HK-2 (cell line): ENCODE results near the gene YJU2.

Experiments
- DNase-seq: peaks from one replicate; pipeline ENCODE4 v3.0.0-alpha.2; 2018; ENCODE audit not compliant: unreplicated experiment

YJU2 gene

DNA sequence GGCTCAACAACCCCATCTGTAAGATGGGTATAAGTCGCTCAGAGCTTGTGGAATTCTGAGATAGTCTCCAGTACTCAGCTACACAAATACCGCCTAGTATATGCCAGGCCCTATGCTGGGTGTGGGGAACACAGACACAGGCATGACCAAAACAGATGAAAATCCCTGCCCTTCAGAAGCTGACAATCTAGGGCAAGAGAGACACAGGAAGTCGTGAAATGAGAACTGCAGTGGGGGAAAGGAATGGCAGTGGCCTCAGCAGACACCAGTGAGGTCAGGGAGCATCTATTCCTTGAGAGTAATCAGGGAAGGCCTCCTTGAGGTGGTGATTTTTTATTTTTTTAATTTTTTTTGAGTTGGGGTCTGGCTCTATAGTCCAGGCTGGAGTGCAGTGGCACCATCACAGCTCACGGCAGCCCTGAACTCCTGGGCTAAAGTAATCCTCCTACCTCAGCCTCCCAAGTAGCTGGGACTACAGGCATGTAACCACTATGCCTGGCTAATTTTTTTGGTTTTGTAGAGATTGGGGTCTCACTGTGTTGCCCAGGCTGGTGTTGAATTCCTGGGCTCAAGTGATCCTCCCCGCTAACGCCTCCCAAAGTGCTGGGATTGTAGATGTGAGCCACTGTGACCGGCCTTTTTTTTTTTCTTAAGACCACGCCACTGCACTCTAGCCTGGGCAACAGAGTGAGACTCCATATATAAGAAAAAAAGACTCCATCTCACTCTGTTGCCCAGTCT, 52.1 kb downstream of the YJU2 start:
- no peak for DNase-seq

DNA sequence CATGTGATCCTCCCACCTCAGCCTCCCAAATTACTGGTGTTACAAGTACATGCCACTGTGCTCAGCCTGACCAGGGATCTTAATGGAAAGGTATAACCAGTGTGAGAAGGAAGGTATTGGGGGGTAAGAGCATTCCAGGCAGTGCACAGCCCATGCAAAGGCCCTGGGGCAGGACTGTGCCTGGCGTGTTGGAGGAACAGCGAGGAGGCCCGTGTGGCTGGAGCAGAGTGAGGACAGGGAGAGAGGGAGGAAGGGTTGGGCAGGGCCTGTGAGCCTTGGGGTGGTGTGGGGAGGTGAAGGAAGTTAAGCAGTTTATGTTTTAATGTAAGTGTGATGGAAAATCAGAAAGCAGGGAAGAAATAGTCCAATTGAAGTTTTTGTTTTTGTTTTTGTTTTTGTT, 53.7 kb downstream of the YJU2 start:
- DNase-seq: no peak

DNA sequence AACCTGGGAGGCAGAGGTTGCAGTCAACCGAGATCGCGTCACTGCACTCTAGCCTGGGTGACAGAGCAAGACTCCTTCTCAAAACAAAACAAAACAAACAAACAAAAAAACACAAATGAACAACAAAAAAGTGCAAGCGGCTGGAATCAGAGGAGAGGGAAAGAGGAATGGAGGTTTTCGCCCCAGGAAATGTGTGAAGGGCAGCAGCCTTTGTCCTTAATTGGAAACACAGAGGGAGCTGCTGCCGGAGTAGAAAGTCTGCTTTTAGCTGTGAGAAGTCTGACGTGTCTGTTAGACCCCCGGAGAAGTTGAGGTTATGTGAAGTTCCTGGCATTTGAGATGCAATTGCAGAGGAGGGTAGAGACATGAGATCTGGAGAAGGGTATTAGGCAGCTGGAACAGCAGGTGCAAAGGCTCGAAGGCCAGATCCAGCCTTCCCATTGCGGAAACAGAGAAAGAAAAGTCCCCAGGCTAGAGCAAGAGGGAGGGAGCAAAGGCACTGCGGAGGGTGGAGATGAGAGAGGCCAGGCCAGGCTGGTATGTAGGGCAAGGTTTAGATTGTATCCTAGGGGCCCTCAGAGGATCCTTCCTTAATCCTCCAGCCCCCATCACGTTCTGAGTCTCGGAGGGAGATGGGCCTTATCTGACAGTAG, 54.8 kb downstream of the YJU2 start:
- DNase-seq: no peak

DNA sequence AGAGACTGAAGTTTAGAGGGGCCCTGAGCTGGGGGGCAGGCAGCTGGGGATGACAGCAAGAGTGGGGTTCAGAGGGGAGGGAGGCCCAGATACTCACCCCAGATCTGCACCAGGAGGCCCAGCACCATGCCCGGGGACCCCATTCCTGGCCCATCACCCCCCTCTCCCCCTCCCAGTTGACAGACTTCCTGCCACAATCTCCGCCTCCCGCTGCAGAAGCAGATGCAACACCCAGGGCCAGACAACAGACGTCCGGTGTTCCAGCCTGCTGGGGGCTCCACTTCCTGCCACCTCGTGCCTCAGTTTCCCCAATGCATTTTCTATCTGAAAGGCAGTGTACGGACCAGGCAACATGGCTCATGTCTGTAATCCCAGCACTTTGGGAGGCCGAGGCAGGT, 55.4 kb downstream of the YJU2 start, which contains the start of gene TMIGD2:
Gene TMIGD2, minus strand, starts transcription at position 147 of the 398 bp plus-strand sequence. Its CDS starts 4 bp downstream, at position 143.
- DNase-seq: no peak

DNA sequence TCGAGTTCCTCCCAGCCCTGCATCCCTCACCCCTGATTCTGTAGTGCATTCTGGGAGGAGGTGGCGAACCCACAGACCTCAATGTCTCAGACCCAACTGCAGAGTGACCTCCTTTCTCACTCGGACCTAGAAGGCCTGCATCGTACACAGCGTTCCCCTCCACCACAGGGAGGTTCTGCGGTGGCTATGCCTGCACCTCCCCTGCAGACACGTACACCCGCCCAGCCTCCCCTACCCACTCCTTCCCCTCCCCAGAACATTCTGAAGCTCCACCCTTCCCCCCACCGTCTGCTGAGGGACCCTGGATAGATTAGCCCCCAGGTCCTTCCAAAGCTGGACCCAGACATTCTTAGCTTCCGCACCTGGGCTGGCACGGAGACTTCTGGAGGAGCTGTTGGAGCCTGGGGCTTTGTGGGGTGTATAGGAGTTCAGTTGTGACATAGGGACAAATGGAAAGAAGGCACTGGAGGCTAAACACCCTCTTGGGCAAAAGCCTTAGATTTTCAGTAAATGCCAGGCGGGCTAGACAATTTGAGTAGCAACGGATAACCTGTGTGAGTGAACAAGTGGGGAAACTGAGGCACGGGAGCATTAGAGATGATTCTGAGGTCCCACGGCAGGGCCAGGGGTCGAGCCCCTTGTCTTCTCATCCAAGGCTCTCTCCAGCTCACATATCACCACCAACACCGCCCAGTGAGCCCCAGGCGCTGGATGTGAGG, 57.1 kb downstream of the YJU2 start:
- DNase-seq: no peak

DNA sequence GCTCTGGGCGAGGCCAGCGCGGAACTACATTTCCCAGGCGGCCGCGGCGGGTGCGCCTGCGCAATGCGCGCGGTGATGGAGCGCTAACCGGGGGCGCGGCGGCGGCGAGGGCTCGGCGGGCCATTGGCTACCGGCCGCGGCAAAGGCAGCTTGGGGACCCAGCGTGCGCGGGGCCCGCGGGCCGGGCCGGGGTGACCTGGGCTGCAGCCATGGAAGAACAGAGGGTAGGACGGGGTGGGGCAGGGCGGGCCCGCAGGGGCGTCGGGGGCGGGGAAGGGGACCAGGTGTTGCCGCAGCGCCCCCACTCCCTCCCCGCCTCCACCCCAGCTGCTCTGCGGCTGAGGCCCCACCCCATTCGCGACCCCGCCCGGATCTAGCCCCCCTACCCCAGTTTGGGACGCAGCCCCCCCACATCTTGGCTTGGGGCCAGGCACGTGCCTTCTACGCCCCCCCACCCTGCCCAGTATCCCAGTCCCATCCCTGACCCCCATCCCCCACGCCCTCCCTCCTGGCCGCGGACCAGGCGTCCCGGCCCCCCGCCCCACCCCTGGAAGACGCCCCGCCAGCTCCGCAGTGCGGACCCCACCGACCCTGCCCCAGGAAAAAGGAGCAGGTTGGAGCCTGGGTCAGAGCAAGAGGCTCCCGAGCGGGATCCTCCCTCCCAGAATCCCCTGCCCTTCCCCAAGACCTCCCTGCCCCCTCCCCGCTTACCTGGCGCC, 57.8 kb downstream of the YJU2 start, which contains the start of gene FSD1:
Gene FSD1, plus strand, starts transcription at position 61 of the 719 bp plus-strand sequence. Its CDS starts 149 bp downstream, at position 210.
- DNase-seq: peak; percentile 81

DNA sequence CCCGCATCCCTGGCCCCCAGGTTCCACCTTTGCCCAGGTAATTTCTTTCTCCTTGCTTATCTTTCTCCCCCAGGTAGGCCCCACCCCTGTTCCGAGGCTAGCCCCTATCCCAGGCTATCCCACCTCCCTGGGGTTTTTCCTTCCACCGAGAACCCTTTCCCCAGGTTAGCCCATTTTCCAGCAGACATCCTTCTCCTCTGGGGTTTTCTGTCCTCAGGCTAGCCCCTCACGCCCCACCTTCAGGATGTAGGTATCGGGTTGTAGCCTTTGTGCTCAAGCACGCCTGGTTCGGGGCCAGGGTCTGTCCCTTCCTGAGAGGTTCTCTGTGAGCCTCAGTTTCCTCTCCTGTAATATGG, 58.4 kb downstream of the YJU2 start:
- no peak for DNase-seq

DNA sequence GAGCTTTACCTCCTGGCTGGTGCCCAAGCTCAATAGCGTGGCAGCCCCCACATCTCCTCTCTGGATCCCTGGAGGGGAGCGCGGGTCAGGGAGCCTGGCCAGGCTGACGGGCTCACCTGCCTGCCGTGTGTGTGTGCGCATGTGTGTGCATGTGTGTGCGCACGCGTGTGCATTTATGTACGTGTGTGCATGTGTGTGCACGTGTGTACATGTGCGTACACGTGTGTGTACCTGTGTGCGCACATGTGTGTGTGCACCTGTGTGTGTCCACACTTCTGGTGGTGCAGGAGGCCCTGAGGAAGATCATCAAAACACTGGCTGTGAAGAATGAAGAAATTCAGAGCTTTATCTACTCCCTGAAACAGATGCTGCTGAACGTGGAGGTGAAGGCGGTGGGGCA, 58.8 kb downstream of the YJU2 start:
- no peak for DNase-seq

DNA sequence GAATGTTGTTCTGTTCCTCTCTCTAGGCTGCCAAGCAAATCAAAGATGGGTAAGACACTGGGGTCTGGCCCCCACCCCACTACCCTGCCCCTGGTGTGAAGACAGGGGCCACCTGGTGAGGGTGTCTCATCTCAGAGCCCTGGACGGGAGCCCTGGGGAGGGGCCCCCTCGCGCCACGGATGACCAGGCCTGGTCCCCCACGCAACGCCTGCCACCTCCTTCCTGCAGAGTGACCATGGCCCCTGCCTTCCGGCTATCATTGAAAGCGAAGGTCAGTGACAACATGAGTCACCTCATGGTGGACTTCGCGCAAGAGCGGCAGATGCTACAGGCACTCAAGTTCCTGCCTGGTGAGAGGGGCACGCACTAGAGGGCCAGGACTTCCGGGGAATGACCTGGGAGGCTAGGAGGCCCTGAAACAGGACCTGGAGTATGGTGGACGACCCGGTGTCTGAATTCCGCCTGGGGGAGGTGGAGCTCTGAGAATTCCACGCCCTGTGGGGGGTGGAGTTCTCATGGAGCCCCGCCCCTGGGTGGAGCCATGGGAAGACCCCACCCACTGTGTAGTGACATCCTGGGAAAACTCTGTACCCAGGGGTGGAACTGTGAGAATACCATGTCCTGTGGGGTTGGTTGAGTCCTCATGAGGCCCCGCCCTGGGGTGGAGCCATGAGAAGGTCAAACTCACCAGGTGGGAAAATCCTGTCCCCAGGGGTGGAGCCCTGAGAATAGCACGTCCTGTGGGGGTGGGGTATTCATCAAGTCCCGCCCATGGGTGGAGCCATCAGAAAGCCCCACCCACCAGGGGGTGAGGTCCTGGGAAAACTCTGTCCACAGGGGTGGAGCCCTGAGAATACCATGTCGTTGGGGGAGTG, 63.6 kb downstream of the YJU2 start:
- DNase-seq: no peak

DNA sequence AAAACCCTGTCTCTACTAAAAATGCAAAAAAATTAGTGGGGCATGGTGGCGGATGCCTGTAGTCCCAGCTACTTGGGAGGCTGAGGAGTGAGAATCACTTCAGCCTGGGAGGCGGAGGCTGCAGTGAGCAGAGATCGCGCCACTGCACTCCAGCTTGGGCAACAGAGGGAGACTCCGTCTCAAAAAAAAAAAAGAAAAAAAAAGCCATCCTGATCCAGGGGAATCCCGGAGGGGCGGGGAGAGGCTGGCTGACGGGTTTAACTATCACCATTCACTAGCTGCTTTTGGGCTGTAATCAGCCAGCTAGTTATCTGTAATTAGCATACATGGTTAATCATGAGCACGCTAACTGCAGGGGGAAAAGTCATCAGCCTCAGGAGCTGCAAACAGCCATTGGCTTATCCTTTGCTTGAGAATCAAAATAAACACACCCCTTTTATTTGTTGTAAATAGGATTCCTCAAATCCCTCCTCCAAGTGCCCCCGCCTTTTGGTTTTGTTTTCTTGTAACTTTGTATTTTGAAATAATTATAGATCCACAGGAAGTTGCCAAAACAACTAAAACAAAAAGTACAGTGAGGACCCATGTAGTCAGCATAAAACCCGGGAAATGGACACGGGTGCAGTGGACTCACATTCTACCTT, 67.1 kb downstream of the YJU2 start:
- no peak for DNase-seq

DNA sequence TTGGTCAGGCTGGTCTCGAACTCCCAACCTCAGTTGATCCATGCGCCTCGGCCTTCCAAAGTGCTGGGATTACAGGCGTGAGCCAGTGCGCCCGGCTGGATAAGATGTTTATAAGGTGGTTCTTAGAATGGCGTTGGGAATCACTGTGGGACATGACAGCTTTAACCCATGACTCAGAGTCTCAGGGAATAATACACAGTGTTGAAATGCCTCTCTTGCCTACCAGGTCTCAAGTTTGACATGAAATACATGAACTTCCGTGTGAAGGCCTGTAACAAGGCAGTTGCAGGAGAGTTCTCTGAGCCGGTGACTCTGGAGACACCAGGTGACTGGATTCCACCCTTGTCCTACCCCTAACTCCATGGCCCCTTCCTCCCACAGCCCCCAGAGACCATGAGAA, 70.1 kb downstream of the YJU2 start:
- DNase-seq: no peak

DNA sequence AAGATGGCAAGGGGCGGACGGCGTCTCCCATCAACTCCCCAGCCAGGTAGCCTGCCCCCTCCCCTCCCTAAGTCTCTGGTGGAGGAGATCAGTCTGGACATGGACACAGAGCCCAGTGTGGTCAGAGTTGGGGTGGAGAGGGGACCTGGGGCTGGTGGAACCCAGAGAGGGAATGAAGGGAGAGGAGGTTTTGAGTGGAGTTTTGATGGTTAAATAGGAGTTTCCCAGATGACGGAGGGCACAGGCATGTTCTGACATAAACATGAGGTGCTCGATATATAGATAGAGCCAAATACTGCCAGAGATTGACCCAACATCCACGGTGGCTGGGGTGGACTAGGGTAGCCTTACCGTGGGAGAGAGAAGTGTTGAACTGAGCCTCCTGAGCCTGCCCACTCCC, 71.6 kb downstream of the YJU2 start:
- no peak for DNase-seq
